GM12865 (cell line): ENCODE results near the gene CHRDL2.
"Not testable (repeated sequence)": the region's sequence is repeated elsewhere in the genome, so short reads cannot be mapped to it uniquely, and the experiment has no call there.

ENCODE experiments used
- DNase-seq: peaks from one replicate; pipeline ENCODE4 v3.0.0; 2010; ENCODE audit warnings: low read depth
- H3K4me3 ChIP-seq: 2 replicates; pipeline ENCODE4 v1.5.1; 2011; ENCODE audit warnings: mild to moderate bottlenecking, low read depth, low read length, control low read depth
- CTCF ChIP-seq: IDR thresholded peaks from 2 replicates; pipeline ENCODE4 v1.5.1; 2011; ENCODE audit warnings: low read length, control low read depth, low read depth, inconsistent platforms; ENCODE audit not compliant: insufficient read depth; ENCODE audit errors: missing control alignments

CHRDL2 gene

GRCh38 chr11:74662487-74663103 lies 68.6 kb downstream of the CHRDL2 start:
- DNase-seq: no peak
- TF ChIP-seq CTCF: no peak
- H3K4me3 ChIP-seq: no peak overlapping the region

DNA sequence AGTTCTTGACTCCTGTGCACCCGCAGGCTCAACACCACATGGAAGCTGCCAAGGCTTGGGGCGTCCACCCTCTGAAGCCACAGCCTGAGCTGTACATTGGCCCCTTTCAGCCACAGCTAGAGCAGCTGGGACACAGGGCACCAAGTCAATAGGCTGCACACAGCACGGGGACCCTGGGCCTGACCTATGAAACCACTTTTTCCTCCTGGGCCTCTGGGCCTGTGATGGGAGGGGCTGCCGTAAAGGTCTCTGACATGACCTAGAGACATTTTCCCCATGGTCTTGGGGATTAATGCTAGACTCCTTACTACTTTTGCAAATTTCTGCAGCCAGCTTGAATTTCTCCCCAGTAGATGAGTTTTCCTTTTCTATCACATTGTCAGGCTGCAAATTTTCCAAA lies 72.1 kb downstream of the CHRDL2 start:
- H3K4me3 ChIP-seq, DNase-seq: not testable (repeated sequence)

DNA sequence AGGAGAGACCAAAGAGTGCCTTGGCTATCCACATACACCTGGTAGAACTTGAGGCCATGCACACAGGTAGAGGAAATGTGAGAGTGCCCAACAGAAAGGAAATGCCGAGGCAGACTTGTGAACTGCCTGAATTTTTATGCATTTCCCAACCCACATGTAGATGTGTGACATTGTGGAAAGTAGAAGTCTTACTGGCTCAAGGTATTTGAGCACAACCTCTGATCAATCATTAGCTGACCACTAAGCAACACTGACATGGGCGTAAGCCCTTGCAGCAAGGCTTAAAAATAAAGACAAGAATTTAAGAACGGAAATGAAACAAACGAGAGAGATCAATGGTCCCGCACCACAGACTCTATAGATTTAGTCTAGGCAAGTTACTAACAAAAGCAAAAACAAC lies 76.2 kb downstream of the CHRDL2 start:
- no peak for DNase-seq
- H3K4me3 ChIP-seq: no peak overlapping the region
- TF ChIP-seq CTCF: no peak

DNA sequence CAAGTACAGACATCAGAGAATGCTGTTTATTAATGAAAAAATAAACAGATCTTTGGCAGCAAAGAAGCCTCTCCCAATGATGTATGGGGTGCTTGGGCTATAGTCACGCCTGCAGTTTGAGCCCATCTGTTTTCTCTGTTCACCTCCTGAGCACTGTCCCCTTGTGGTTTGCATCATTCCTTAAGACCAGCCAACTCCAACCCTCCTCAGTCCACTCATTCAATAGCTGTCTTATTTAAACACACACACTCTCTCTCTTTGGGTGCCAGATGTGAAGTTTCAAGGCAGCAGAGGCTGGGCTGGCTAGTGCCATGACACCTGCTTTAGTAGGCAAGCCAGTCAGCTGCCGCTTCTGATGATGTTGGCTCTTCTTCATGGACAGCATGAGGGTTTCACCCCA lies 80.7 kb downstream of the CHRDL2 start:
- no peak overlapping the region for H3K4me3 ChIP-seq
- TF ChIP-seq CTCF: no peak
- no peak for DNase-seq

DNA sequence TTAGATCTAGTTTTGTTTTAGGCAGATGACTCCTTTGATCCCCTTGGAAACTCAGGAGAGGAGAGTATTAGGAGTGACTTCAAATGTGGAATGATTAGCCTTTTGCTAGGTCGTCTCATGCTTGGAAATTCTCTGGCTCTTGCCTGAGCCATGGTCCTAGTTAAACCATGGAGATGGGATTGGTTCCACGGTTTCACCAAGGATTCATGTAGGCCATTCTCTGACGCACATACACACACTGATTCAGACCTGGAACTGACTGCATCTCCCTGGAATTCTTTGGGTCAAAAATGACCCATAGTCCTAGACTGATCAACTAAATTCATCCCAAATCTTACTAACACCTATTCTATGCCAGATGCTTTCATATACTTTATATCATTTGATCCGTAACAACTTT lies 82.3 kb downstream of the CHRDL2 start:
- no peak for TF ChIP-seq CTCF
- H3K4me3 ChIP-seq: no peak overlapping the region
- DNase-seq: no peak

DNA sequence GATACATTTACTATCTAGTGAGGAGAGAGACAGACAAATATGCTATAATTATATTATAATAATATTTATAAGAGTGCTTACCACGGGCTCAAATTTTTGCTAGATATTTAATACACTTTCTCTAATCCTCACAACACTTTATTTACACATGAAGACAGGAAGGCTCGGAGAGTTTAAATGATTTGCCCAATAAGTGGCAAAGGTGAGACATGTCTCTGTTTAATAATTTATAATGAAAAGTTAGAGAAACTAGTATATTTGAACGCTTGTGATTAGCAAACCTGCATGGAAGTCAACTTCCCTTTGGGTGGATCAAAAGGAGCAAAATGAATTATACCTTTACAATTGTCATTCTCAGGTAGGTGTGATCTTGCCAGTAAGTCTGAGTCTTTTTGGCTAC lies 83.4 kb downstream of the CHRDL2 start:
- H3K4me3 ChIP-seq: no peak overlapping the region
- DNase-seq: no peak
- TF ChIP-seq CTCF: no peak

DNA sequence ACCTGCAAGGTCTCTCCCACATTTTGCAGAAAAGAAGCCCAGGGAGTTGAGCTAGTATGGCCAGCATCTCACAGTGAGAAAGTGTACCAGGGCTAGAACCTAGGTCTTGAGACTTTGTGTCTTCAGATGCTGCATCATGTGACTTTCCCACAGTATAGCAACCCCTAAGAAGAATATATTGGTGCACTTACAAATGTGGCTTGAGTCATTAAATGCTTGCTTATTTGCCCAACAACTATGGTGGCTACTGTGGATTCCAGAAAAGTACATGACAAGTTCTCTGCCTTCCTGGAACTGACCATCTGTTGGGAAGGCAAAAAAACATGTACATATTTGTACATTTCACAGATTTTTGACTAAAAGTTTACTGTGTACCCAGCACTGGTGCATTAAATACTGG lies 83.8 kb downstream of the CHRDL2 start:
- DNase-seq: no peak
- no peak for TF ChIP-seq CTCF
- H3K4me3 ChIP-seq: no peak overlapping the region
